Stimulated activated effector memory CD8-positive, alpha-beta T cell treated with anti-CD3 and anti-CD28 coated beads, Interleukin-12 subunit alpha, Interleukin-12 subunit beta, amount 100 ng/mL, for 72 hours (primary cell): Measurements from ENCODE around the gene ZNF396.

Source experiments
- ATAC-seq: fragments of 150-1000 bp; cut with Tn5 transposase; 2 replicates; pipeline ENCODE4 v1.10.0; 2021
- DNase-seq, 2 donors: peaks; one replicate each; pipeline ENCODE4 v3.0.0; 2021 to 2022; ENCODE audit warnings: low spot score in 2 of 2
- H3K27ac Mint-ChIP-seq: one replicate; pipeline ENCODE4 v1.8.0; 2022; ENCODE audit warnings: mild to moderate bottlenecking, mixed read lengths
- H3K36me3 Mint-ChIP-seq: one replicate; pipeline ENCODE4 v1.8.0; 2022; ENCODE audit warnings: mild to moderate bottlenecking, mixed read lengths
- H3K4me1 Mint-ChIP-seq: one replicate; pipeline ENCODE4 v1.8.0; 2022; ENCODE audit warnings: mixed read lengths
- H3K4me3 Mint-ChIP-seq: one replicate; pipeline ENCODE4 v1.8.0; 2022; ENCODE audit warnings: mild to moderate bottlenecking, mixed read lengths
- H3K9me3 Mint-ChIP-seq: one replicate; pipeline ENCODE4 v1.8.0; 2022; ENCODE audit warnings: mixed read lengths

ZNF396 gene

DNA sequence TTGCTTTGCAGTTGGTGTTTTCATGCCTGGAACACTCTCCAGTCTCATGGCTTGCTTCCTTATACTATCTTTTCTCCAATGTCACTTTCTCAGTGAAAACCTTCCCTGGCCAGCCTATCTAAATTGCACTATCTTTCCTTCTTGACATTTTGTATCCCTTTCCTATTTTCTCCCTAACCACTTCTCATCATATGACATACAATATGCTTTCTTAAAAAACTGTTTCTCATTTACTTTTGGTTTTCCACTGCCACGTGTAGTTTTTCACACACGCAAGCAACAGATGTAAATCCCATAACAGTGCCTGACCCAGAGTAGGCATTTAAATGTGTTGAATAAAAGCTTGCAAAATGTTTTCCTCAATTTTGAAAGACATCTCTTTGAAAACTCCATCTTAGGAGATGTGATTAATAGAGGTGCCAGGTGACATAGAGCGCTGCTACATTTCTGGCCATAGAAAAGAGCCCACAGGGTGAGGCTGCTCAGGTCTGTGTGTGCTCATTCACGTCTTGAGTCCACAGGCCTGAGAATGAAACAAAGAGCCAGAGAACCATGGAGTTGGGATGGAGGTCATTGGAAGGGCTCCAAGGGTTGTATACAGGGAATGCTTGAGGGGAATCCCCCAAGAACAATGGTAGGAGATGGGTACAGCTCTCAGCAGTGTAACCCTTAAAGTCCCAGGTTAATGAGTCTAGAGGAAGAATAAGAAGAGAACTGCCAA, 45.6 kb downstream of the ZNF396 start:
- Mint-ChIP-seq H3K36me3 (no peaks in the 10 kb centered on the region), H3K27ac (no peak overlapping the region), H3K9me3 (peaks cover 3% of the 10 kb centered on the region), H3K4me1 (peaks cover 5% of the 10 kb centered on the region), H3K4me3 (no peak overlapping the region)
- DNase-seq (no peak), ATAC-seq (no peak)

DNA sequence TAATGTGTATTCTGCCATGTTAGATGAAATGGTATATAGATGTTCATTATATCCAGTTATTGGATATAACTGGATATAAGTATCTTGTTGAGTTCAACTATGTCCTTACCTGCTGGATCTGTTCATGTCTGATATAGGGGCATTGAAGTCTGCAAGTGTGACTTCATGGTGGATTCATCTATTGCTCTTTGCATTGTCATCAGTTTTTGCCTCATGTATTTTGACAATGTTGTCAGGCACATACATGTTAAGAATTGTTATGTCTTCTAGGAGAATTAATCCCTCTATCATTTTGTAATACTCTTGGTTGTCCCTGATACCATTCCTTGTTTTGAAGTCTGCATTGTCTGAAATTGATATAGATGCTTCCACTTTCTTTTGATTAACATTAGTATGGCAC, 48.3 kb downstream of the ZNF396 start:
- Mint-ChIP-seq H3K36me3 (no peaks in the 10 kb centered on the region), H3K4me1 (no peaks in the 10 kb centered on the region), H3K4me3 (no peak overlapping the region), H3K9me3 (peaks cover 3% of the 10 kb centered on the region), H3K27ac (no peak overlapping the region)
- ATAC-seq (no peak), DNase-seq (no peak)

DNA sequence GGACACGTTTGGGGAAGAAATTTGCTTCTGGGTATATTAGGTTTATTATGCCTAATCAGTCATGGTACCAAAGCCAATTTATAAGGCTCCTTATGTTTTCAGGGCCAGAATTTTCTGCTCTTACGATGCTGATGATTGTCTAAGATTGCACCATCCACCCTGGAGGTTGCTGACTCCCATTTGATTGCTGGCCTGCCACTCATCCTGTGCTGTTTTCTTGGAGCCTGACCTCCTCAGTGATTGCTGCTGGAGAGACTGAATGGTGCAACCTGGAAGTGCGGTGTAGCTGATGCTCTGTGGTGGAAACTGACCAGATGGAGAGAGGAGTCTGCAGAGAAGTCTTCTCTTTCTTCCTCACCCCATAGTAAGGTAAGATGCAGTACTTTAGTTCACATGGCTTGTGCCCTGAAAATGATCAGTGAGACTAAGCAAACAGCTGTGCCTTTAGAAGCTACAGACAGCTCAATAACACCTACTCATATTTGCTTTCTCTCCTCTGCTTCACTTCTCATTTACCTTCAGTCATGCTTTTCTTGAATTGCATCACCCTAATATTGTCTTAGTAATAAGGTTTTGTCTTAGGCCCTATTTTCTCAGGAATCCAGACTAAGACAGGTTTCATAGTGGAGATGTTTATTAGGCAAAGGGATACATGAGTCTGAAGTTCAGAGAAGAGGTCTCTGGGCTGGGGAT, 50.3 kb downstream of the ZNF396 start:
- Mint-ChIP-seq H3K4me1 (no peaks in the 10 kb centered on the region), H3K36me3 (no peaks in the 10 kb centered on the region), H3K4me3 (no peak overlapping the region), H3K27ac (no peak overlapping the region), H3K9me3 (peaks cover 3% of the 10 kb centered on the region)
- DNase-seq (no peak), ATAC-seq (peak; percentile 37)

DNA sequence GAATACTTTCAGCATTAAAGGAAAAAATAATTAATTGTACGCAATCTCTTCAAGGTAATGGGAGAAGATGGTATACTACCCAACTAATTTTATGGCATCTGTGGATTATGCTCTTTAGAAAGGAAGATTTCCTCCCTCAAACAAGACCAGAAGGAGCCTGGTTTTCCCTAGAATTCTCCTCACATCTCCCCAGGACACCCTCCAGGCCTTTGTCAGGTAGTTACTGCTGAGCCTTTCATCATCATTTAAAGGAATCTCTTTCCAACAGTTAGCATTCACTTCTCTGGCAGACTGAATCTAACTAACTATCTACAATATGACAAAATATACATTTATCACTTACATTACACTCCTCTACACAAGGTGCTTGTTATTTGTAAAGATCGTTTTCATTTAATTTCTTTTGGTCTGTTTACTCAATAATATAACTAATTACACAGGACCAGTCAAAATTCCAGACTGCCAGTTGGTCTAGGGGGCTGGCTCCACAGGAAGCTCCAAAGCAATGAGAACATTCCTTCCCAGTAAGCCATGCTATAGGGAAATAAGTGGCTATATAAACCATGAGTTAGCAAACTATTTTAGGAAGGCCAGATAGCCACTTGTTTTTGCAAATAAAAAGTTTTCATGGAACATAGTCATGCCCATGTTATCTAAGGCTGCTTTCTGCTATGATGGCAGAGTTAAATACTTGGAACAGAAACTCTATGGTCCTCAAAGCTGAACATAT, 52.0 kb downstream of the ZNF396 start:
- no peak for DNase-seq
- H3K9me3 Mint-ChIP-seq: peaks cover 3% of the 10 kb centered on the region
- H3K36me3 Mint-ChIP-seq: no peaks in the 10 kb centered on the region
- no peak for ATAC-seq
- H3K4me1 Mint-ChIP-seq: no peaks in the 10 kb centered on the region
- H3K4me3 Mint-ChIP-seq: no peak overlapping the region
- no peak overlapping the region for H3K27ac Mint-ChIP-seq

DNA sequence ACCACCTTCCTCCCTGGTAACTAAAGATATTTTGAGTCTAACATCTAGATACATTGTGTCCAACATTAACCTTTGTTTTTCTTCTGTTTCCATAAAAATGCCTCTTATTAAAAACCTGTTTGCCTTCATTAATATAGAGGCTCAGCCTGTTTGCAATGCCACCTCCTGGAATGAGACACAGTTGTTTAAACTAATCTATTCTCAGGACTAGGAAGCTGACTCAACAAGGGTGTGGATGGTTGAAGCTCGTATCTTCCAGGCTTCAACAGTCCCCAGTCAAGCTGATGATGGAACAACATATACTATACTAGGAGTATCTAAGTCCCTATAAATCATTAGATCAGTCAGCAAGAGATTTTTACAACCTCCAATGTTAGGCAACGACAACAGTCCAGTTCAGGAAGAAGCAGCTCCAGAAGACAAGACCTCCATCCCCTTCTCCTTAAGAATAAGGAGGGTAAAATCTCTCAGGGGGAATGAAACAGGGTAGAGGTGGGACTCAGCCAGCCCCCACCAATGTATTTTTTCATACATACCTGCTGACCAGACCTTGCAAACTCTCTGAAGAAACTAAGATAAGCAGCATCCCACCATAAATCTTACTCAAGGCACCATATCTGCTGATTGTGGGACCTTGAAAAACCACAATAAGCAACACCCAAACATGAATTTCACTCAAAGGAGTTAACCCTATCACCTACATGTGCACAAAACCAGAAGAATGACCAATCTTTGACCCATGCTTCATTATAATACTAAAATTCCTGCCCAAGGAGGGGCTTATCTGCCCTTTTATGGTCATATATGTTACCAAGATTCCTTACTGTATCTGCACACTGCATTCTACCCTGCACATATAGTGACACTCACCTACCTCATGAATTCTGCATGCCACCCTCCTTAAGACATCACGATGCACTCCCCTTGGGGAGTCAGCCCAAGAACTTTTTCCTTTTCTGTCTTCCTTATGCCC, 54.4 kb downstream of the ZNF396 start:
- DNase-seq (no peak), ATAC-seq (no peak)
- Mint-ChIP-seq H3K27ac (no peak overlapping the region), H3K9me3 (no peaks in the 10 kb centered on the region), H3K4me3 (no peak overlapping the region), H3K4me1 (no peaks in the 10 kb centered on the region), H3K36me3 (no peaks in the 10 kb centered on the region)
